HG03432 (cell line): Measurements from ENCODE around the gene KDELR1.

Experiments
- ATAC-seq: cut with Tn5 transposase; IDR thresholded peaks from one replicate; pipeline ENCODE4 v1.9.1; 2021; ENCODE audit warnings: mild to moderate bottlenecking, moderate library complexity; ENCODE audit not compliant: unreplicated experiment

Gene KDELR1

DNA sequence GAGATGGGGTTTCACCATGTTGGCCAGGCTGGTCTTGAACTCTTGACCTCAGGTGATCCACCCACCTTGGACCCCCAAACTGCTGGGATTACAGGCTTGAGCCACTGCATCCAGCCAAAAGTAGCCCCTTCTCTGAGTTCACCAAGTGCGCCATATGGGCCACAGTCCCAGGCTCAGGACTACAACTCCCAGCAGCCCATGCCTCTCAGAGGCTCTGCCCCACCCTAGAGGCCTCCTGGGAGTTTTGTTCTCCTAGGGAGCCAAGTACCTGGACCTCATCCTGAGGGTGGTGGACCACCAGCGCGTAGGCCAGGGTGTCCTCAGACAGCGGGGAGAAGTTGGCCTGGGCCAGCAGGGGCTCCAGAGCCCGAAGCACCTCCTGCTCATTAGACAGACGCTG lies 46.5 kb downstream of the KDELR1 start:
- ATAC-seq = no peak

DNA sequence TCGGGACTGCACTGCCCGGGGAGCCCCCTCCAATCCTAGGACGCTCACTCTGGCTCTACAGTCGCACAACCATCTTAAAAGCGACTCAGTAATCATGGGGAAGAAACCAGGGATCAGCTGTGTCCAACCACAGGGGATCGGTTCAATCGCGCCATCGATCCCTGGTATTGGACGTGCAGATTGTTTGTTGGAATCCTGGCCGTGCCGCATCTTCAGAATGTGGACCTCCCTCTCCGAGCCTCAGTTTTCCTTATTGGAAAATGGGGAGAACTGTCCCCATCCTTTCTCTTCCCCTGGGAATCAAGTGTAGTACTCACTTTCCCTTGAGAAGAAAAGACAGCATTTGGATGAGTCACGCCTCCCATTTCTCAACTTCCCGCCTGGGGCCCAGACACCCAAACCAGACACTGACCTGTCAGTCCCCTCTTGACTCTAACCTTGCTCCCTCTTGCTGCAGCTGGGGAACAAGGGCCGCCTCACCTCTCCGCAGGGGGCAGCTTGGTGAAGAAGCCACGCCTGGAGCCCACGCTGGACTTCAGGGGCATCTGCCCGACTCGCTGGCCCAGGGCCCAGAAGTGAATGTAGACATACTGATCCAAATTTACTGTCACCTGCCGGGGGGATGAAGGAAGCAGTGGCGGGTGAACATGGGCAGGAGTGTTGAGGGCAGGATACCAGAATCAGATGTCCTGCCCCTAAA lies 48.4 kb downstream of the KDELR1 start:
- no peak for ATAC-seq

DNA sequence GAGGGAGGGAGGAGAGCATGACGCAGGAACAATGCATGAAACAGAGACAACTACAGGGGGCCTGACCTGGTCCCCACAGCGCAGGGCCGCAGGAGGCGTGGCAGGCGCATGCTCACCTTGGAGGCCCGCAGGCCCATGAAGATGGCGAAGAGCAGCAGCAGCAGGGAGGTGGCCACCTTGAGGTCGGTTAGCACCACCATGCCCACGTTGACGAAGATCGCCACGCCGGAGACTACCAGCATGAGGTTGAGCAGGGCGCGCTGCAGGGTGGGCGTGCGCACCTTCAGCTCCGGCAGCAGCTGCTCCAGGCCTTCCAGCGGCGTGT lies 49.0 kb downstream of the KDELR1 start:
- no peak for ATAC-seq

DNA sequence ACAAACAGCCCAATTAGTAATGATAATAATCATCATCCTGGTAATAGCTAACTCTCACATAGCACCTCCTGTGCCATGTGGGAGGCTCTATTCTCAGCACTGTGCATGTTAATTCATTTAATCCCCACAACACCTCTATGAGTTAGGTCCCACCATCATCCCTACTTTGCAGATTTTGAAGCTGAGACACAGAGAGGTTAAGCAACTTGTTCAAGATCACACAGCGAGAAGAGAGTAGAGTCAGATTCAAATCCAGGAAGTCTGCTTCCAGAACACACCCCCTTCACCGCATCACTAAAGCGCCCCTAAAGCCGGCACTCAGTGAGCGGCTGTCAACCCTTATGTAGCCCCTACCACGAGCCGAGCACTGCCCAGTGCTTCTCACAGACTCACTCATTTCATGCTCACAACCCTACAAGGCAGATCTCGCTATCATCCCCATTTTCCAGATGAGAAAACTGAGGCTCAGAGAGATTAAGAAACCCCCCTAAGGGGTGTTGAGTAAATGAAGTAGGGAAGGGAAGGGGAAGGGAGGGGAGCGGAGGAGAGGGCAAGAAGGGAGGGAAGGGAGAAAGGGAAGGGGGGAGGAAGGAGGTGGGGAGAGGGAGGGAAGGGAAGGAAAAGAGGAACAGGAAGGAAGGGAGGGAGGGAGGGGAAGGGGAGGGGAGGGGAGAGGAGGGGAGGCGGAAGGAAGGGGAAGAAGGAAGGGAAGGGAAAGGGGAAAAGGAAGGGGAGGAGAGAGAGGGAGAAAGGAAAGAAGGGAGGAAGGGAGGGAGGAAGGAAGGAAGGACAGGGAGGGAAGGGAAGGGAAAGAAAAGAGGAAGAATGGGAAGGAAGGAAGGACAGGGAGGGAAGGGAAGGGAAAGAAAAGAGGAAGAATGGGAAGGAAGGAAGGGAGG lies 49.6 kb downstream of the KDELR1 start:
- ATAC-seq = no peak

DNA sequence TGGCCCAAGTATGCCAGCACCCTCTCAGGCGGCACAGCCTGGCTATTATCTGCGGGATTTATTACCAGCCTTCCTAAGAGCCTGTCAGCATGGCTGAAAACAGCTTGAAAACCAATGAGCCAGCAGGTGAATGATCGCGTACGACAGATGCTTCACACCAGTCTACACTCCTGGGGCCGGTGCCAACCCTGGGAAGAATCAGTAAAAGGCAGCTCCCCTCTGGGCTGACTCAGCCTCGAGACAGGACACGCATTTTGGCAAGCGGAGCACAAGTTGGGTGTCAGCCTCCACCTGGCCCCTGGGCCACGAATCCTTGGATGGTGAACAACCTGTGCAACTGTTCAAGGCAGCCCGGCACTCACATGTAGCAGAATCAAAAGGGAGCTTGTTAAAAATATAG lies 50.4 kb downstream of the KDELR1 start:
- no peak for ATAC-seq

DNA sequence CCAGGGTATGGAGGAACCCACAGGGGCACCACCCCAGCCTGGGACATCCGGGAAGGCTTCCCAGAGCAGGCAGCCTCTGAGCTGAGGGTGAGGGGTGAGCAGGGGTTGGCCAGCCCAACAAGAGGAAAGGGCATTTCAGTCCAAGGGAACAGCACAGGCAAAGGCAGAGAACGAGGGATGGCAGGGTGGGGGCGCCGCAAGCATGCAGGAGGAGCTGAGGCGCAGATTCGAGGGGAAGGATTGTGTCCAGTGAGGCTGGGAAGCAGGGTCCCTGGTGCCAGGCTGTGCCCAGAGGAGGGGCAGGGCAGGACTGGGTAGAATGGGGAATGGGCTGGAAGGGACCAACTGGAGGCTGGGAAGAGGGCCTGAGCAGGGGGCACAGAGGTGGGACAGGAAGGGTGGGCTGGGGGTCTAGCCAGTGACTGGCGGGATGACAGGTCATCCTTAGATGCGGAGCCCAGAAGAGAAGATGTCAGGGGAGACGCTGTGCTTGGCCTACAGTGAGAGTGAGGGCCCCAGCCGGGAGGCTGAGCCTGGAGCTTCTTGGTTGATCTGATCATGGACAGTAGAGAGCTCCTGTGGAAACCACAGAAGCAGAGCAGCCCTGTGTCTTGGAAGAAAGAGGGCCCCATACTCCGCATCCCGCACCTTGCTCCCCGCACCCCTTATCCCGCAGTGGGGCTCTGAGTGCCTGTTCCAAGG lies 52.4 kb downstream of the KDELR1 start:
- no peak for ATAC-seq

DNA sequence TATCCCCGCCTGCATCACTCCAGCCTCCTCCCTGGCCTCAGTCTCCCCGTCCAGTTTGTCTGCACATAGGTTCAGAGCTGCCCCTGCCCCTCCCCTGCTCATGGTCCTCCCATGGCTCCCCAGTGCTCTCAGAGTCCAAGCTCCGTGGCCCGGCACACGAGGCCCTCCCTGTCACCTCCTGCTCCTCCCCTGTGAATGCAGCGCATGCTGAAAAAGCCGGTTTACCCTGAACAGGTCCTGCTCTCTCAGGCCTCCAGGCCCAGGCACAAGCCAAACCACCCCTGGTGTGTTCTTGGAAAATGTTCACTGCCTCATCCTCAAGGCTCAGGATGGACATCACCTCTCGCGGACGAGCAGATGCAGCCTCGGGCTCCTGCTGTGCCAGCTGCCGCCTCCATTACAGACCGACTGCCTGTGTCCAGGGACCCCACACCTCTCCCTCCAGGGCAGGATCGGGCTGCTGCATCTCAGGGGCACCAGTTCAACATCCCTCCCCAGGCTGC lies 53.0 kb downstream of the KDELR1 start:
- no peak for ATAC-seq

DNA sequence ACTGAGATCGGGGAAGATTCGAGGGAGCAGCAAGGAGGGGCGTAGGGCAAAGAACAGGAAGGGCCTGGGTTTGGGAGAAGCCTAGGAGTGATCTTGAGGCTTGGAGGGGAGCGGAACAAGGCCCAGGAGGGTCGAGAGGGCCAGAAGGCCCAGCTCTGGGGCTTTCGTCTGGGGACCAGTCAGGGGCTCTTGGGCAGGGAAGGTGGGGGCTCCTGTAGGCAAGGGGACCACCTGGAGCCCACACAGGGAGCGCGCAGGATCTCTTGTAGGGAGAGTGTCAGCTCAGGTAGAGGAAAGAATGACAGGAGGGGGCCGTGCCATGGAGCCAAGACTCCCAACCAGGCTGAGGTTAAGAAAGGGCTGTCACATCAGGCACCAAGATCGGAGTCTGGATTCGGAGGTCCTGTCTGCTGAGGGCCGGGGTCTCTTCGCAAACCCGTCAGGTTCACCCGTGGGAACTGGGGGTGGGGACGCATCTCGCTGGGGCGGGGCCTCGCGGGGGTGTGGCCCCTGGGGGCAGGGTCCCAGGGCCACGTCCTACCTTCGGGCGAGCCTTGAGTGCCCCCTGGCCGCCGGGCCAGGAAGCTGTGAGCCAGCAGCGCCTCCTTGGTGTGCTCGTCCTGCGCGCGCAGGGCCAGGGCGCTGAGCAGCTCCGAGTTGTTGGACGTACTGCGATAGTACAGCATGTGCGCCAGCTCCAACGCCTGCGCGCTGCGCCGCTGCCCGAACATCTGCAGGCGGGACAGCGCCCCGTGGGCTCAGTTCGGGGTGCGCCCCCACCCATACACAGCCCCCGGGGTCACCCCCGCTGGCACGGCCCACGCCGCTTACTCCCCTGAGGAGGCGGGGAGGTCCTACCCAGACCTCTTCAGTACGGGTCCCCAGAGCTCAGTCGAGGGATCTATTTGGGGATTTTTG lies 57.6 kb downstream of the KDELR1 start:
- ATAC-seq = peak; percentile 58

DNA sequence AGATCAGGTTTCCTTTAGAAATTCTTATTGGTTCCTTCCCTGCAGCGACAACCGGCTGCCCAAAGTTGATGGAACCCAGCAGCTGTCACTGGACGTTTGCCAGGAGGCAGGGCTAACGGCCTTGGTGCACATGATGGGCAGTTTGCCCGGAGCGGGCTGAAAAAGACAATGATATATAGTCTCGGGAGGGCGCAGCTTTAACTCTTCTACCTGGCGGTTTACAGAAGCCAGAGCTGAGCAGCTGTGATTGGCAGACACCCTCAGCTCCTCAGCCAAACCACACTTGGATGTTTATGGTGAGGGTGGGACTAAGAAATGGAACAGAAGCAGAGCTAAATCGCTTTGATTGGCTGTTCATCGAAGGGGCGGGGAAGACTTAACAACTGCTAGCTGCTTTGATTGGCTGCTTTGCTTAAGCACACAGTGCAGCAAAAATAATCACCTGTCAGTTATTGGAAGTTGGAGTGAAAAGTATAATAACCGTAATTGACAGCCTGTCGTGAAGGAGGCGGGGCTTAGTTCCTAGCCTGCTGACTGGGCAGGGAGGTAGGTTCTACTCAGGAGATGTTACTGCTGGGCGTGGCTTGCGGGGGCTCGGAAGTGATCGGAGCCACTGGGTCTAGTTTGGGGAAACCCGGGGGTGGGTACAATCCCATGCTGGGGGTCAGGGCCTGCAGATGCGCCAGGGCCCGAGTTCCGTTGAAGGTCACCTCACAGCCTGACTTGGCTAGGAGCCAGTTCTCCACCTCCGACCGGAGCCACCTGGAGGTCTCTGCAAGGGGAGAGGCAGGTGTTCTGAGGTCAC lies 58.5 kb downstream of the KDELR1 start:
- ATAC-seq = peak; percentile 54
